DND-41 (cell line): ENCODE results near the gene MACF1.
"Not testable (repeated sequence)": the region's sequence is repeated elsewhere in the genome, so short reads cannot be mapped to it uniquely, and the experiment has no call there.

ENCODE experiments used
- ATAC-seq: fragments of 200-7000 bp; cut with Tn5 transposase; 3 replicates; pipeline ENCODE4 v1.9.1; 2021; ENCODE audit warnings: low read depth; ENCODE audit not compliant: insufficient read depth
- DNase-seq: peaks from one replicate; pipeline ENCODE4 v3.0.0-alpha.2; 2020
- H2AFZ ChIP-seq: 2 replicates; pipeline ENCODE4 v1.6.0; 2012; ENCODE audit warnings: low read depth, low read length
- H3K27ac ChIP-seq: 2 replicates; pipeline ENCODE4 v1.5.1; 2012; ENCODE audit warnings: low read length, inconsistent platforms
- H3K27me3 ChIP-seq: fragments of 200-600 bp; sonication (generic); 2 replicates; pipeline ENCODE4 v1.6.0; 2012; ENCODE audit warnings: low read length, mild to moderate bottlenecking, inconsistent platforms; ENCODE audit not compliant: insufficient read depth, poor library complexity
- H3K36me3 ChIP-seq: 2 replicates; pipeline ENCODE4 v1.5.1; 2012; ENCODE audit warnings: low read length, inconsistent platforms; ENCODE audit not compliant: insufficient read depth
- H3K4me1 ChIP-seq: 2 replicates; pipeline ENCODE4 v1.5.1; 2012; ENCODE audit warnings: mild to moderate bottlenecking, low read length; ENCODE audit not compliant: insufficient read depth
- H3K4me2 ChIP-seq: 2 replicates; pipeline ENCODE4 v1.6.0; 2012; ENCODE audit warnings: mild to moderate bottlenecking, moderate library complexity, low read length, inconsistent platforms; ENCODE audit not compliant: insufficient read depth
- H3K4me3 ChIP-seq, 2 experiments: fragments of 200-600 bp in 1 of 2; shearing (Covaris generic) in 1 of 2; 2 replicates each; pipeline ENCODE4 v1.5.1; 2012 to 2016; ENCODE audit warnings: inconsistent platforms in 2 of 2, low read length in 2 of 2, mild to moderate bottlenecking in 2 of 2, low read depth in 1 of 2, moderate library complexity in 1 of 2
- H3K79me2 ChIP-seq: 2 replicates; pipeline ENCODE4 v1.6.0; 2012; ENCODE audit warnings: low read length, inconsistent platforms; ENCODE audit not compliant: insufficient read depth
- H3K9ac ChIP-seq: 2 replicates; pipeline ENCODE4 v1.6.0; 2012; ENCODE audit warnings: low read depth, mild to moderate bottlenecking, inconsistent platforms, low read length, moderate library complexity
- H3K9me3 ChIP-seq: 2 replicates; pipeline ENCODE4 v1.5.1; 2012; ENCODE audit warnings: low read length, moderate library complexity, mild to moderate bottlenecking, inconsistent platforms; ENCODE audit not compliant: insufficient read depth, severe bottlenecking
- H4K20me1 ChIP-seq: 2 replicates; pipeline ENCODE4 v1.6.0; 2012; ENCODE audit warnings: low read length; ENCODE audit not compliant: insufficient read depth
- EZH2 ChIP-seq: IDR thresholded peaks from 3 replicates; pipeline ENCODE4 v1.6.1; 2012; ENCODE audit warnings: borderline replicate concordance, low read depth, mild to moderate bottlenecking, moderate library complexity, low read length, inconsistent platforms; ENCODE audit not compliant: severe bottlenecking
- TF ChIP-seq, protein P1 (sequence below): IDR thresholded peaks from 2 replicates; pipeline ENCODE4 v1.5.1; 2012; ENCODE audit warnings: borderline replicate concordance, low read length, moderate library complexity, mild to moderate bottlenecking; ENCODE audit not compliant: poor library complexity, severe bottlenecking; ENCODE audit errors: extremely low read depth

The MACF1 gene

DNA sequence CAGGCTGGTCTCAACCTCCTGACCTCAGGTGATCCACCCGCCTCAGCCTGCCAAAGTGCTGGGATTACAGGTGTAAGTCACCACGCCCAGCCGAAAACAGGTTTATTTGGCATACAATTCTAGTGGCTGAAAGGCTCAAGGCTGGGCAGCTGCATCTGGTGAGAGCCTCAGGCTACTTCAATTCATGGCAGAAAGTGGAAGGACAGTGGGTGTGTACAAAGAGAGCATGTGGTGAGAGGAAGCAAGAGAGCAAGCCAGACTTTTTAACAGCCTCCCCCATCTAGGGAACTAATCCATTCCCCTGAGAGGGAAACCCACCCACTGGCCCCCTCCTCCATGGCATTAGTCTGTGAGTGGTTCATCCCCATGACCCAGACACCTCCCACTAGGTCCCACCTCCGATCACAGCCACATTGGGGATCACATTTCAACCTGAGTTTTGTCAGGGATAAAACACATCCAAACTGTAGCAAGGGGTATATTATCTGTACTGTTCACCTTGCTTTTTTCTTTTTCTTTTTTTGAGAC is 296.4 kb downstream of the MACF1 start:
- TF ChIP-seq EZH2: no peak
- TF ChIP-seq, protein P1, sequence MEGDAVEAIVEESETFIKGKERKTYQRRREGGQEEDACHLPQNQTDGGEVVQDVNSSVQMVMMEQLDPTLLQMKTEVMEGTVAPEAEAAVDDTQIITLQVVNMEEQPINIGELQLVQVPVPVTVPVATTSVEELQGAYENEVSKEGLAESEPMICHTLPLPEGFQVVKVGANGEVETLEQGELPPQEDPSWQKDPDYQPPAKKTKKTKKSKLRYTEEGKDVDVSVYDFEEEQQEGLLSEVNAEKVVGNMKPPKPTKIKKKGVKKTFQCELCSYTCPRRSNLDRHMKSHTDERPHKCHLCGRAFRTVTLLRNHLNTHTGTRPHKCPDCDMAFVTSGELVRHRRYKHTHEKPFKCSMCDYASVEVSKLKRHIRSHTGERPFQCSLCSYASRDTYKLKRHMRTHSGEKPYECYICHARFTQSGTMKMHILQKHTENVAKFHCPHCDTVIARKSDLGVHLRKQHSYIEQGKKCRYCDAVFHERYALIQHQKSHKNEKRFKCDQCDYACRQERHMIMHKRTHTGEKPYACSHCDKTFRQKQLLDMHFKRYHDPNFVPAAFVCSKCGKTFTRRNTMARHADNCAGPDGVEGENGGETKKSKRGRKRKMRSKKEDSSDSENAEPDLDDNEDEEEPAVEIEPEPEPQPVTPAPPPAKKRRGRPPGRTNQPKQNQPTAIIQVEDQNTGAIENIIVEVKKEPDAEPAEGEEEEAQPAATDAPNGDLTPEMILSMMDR: no peak
- ATAC-seq (no peak), DNase-seq (no peak)
- no peaks in the 10 kb centered on the region for H3K4me1 ChIP-seq
- H3K9ac ChIP-seq: no peak overlapping the region
- H3K4me2 ChIP-seq: no peak overlapping the region
- no peaks in the 10 kb centered on the region for H3K27me3 ChIP-seq
- H4K20me1 ChIP-seq: no peaks in the 10 kb centered on the region
- no peaks in the 10 kb centered on the region for H3K36me3 ChIP-seq
- no peak overlapping the region for H3K4me3 ChIP-seq
- no peak overlapping the region for H3K27ac ChIP-seq
- H3K9me3 ChIP-seq: no peaks in the 10 kb centered on the region
- H2AFZ ChIP-seq: no peak overlapping the region
- H3K79me2 ChIP-seq: no peaks in the 10 kb centered on the region

DNA sequence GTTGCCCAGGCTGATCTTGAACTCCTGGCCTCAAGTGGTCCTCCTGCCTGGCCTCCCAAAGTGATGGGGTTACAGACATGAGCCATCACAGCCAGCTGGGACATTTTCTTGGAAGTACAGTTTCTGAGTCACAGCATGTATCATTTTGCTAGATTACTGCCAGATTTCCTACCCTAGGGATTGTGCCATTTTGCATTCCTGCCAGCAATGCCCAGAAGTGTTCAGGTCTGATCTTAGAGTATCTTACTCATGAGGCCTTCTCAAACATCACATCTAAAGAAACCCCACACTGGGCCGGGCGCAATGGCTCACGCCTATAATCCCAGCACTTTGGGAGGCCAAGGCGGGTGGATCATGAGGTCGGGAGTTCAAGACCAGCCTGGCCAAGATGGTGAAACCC is 297.2 kb downstream of the MACF1 start:
- H3K36me3 ChIP-seq: no peaks in the 10 kb centered on the region
- no peaks in the 10 kb centered on the region for H3K4me1 ChIP-seq
- ATAC-seq (no peak), DNase-seq (no peak)
- TF ChIP-seq EZH2: no peak
- TF ChIP-seq, protein P1: no peak
- no peak overlapping the region for H3K4me3 ChIP-seq
- H4K20me1 ChIP-seq: no peaks in the 10 kb centered on the region
- no peak overlapping the region for H3K9ac ChIP-seq
- H3K79me2 ChIP-seq: no peaks in the 10 kb centered on the region
- no peaks in the 10 kb centered on the region for H3K27me3 ChIP-seq
- H3K4me2 ChIP-seq: no peak overlapping the region
- no peak overlapping the region for H2AFZ ChIP-seq
- H3K9me3 ChIP-seq: no peaks in the 10 kb centered on the region
- no peak overlapping the region for H3K27ac ChIP-seq

DNA sequence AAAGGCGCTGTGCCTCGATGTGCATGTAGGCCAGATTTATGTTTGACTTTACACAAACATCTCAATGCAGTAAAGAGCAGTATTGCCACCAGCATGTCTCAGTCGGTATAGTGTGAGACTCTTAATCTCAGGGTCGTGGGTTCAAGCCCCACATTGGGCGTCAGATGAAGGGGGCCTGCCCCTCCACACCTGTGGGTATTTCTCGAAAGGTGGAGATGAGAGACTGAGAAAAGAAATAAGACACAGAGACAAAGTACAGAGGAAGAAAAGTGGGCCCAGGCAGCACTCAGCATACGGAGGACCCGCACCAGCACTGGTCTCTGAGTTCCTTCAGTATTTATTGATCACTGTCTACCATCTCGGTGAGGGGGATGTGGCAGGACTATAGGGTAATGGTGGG is 299.9 kb downstream of the MACF1 start:
- H3K27me3 ChIP-seq, H3K9ac ChIP-seq, H3K4me3 ChIP-seq, DNase-seq, H3K9me3 ChIP-seq, H2AFZ ChIP-seq, H3K4me2 ChIP-seq, H3K4me1 ChIP-seq, H3K79me2 ChIP-seq, H3K27ac ChIP-seq, ATAC-seq, H3K36me3 ChIP-seq, H4K20me1 ChIP-seq: not testable (repeated sequence)

DNA sequence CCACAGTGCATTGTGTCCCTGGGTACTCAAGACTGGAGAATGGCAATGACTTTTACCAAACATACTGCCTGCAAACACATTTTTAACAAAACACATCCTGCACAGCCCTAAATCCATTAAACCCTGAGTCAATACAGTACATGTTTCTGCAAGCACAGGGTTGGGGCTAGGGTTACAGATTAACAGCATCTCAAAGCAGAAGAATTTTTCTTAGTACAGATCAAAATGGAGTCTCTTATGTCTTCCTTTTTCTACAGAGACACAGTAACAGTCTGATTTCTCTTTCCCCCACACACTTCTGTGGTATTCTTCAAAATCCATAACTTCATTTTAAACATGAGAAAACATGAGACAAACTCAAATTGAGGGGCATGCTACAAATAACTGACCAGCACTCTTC is 300.8 kb downstream of the MACF1 start:
- no peak overlapping the region for H2AFZ ChIP-seq
- no peak overlapping the region for H3K4me3 ChIP-seq
- H3K9me3 ChIP-seq: no peaks in the 10 kb centered on the region
- H3K4me2 ChIP-seq: no peak overlapping the region
- H3K9ac ChIP-seq: no peak overlapping the region
- no peaks in the 10 kb centered on the region for H3K27me3 ChIP-seq
- H3K36me3 ChIP-seq: no peaks in the 10 kb centered on the region
- DNase-seq: no peak
- no peaks in the 10 kb centered on the region for H3K4me1 ChIP-seq
- H3K79me2 ChIP-seq: no peaks in the 10 kb centered on the region
- no peak overlapping the region for H3K27ac ChIP-seq
- no peak for ATAC-seq
- TF ChIP-seq, protein P1: no peak
- no peaks in the 10 kb centered on the region for H4K20me1 ChIP-seq
